Measurements from ENCODE around the gene RNF214.

RNF214 gene

DNA sequence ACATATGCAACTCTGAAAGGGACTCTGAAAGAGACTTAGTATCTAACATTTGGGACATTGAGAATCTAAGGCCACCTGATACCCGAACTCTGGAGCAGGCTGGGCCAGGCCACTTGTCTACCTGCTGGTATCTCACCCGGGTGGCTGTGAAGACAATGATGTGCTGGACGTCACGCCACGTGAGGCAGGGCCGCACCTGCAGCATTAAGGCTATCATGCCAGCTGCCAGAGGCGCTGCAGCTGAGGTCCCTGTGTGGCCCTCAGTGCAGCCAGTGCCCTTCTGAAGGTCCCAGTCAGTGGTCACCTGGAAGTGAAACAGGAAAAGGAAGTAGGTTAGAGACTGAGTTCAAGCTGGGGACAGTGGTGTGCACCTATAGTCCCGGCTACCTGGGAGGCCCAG lies 13.0 kb upstream of the RNF214 start:
- DNase-seq (no peak), ATAC-seq (no peak)
- Mint-ChIP-seq H3K4me1 (no peaks in the 10 kb centered on the region), H3K27ac (no peak overlapping the region), H3K4me3 (no peak overlapping the region), H3K27me3 (no peaks in the 10 kb centered on the region), H3K9me3 (no peaks in the 10 kb centered on the region)

GRCh38 chr11:117219995-117220394 lies 12.5 kb upstream of the RNF214 start:
- no peak overlapping the region for H3K27ac Mint-ChIP-seq
- H3K27me3 Mint-ChIP-seq = no peaks in the 10 kb centered on the region
- no peak overlapping the region for H3K4me3 Mint-ChIP-seq
- H3K4me1 Mint-ChIP-seq = no peaks in the 10 kb centered on the region
- no peak for DNase-seq
- no peak for ATAC-seq
- H3K9me3 Mint-ChIP-seq = no peaks in the 10 kb centered on the region

DNA sequence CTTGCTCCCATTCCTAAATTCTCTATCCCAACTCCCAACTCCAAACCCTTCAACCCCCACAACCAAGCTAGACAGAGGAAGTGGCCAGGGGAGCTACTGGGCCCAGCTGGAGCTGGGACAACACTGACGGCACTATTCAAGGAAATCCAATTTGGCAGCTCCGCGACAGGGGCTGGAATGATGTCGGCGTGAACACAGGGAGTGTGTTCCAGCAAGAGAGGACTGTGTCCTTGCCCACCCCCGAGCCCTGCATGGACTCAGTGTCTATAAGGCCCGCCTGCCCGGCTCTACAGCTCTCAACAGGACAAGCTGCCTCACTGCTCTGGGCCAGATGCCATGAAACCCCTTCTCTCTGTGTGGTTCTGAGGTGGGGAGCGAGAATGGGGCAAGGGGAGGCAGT lies 11.9 kb upstream of the RNF214 start:
- H3K9me3 Mint-ChIP-seq = no peaks in the 10 kb centered on the region
- no peak overlapping the region for H3K4me3 Mint-ChIP-seq
- no peak overlapping the region for H3K27ac Mint-ChIP-seq
- ATAC-seq (no peak), DNase-seq (no peak)
- H3K27me3 Mint-ChIP-seq = no peaks in the 10 kb centered on the region
- H3K4me1 Mint-ChIP-seq = no peaks in the 10 kb centered on the region

- no peak for DNase-seq
- Mint-ChIP-seq H3K27ac (peak overlapping the region in 1 of 2 donors; percentile 72), H3K9me3 (no peaks in the 10 kb centered on the region), H3K4me1 (no peaks in the 10 kb centered on the region), H3K4me3 (no peak overlapping the region), H3K27me3 (no peaks in the 10 kb centered on the region)
- no peak for ATAC-seq
Measured at GRCh38 chr11:117220999-117221774, 11.3 kb upstream of the RNF214 start.

DNA sequence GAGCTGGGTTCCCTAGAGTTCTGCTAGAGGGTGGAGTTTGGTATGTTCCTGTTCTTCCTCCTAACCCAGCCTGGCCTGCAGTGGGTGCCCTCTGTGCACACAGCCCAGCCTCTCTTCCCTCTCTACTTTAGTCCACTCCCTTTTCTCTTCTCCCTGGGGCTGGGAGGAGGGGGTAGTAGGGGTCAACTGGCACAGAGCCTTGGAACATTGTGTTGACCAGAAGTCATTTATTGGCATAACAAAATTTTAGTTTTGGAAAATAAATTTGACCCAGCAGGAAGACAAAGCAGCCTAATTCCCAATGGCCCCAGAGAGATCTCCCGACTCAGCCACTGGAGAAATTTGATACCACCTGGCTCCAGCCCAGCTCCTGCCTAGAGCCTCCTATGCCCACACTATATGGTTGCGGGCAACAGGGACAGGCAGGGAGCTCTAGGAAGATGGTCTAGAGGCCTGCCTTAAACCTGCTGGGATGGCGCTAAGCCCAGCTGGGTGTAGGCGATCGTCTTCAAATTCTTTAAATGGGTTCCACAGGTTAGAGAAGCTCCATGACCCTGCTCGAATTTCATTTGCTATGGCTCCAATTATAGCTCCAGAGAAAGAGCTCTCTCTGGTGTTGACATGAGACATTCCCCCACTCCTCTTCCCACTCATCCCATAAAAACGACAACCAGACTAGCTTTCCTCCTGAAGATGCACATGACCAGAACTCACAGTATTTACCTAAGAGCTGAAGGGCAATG lies 10.5 kb upstream of the RNF214 start:
- DNase-seq (no peak), ATAC-seq (no peak)
- Mint-ChIP-seq H3K27me3 (no peaks in the 10 kb centered on the region), H3K4me3 (no peak overlapping the region), H3K27ac (peak overlapping the region in 1 of 2 donors; percentile 72), H3K9me3 (no peaks in the 10 kb centered on the region), H3K4me1 (peaks cover 7% of the 10 kb centered on the region)

DNA sequence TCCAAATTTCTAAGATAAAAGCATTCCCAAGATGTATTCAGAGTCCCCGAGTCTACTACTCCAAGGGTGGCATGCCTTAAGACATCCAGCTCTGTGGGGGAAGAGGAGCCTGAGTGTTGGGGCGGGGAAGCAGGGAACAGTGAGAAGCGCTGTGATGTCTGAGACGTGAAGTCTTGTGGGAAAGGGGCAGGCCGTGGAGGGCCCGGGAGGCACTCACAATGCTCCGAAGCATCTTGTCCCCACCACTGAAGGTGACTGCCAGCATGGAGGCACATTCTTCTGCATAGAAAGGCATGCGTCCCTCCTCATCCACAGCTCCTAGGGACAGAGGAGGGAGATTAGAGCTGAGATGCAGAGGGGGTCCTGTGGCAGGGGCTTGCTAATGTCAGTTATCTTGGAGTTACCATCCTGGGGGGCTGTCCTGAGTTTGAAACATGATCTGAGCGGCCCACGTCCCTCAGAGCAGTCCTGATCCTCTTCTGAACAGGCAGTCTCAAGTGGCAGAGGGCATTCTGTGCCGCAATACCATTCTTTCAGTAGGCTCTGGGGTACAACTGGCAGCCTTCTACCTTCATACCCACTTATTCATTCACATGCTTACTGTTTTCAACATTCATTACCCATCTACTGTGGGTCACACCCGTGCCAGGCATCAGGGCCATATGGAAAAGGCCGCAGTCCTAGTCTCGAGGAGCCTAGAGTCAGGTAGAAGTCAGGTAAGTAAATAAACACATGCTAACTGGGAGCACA lies 9.3 kb upstream of the RNF214 start:
- Mint-ChIP-seq H3K4me3 (no peak overlapping the region), H3K9me3 (no peaks in the 10 kb centered on the region), H3K27ac (no peak overlapping the region), H3K27me3 (no peaks in the 10 kb centered on the region), H3K4me1 (peaks cover 17% of the 10 kb centered on the region)
- ATAC-seq (no peak), DNase-seq (no peak)

- peaks cover 26% of the 10 kb centered on the region for H3K4me1 Mint-ChIP-seq
- no peaks in the 10 kb centered on the region for H3K27me3 Mint-ChIP-seq
- H3K4me3 Mint-ChIP-seq = no peak overlapping the region
- ATAC-seq = no peak
- H3K9me3 Mint-ChIP-seq = no peaks in the 10 kb centered on the region
- H3K27ac Mint-ChIP-seq = peak overlapping the region in 1 of 2 donors; percentile 15
- no peak for DNase-seq
Measured at GRCh38 chr11:117223741-117224689, 8.5 kb upstream of the RNF214 start.

DNA sequence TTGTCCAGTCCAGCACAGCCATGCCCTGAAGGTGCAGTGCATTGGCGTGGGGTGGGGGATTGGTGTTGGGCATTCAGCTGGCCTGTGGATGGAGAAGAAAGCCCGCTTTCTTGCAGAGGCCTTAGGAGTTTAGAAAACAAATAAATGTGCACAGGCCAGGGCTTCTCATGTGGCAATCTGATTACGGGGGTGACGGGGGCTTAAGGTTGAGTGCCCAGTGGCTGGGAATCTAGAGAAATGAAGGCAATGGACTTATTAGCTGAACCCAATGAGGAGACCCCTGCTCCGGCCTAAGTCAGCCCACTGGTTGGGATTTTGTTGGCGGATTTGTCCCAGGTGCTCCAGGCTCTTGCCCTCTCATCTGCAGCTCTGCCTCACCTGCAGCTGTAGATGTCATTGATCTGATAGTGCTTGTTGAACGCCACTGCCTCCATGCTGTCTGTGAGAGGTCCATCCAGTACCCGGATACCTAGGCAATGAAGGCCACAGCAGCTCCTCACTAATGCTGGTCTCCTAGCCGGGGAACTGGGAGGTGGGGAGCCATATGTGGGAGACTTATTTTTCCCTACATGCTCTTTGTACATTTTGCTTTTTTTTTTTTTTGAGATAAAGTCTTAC lies 6.8 kb upstream of the RNF214 start:
- Mint-ChIP-seq H3K4me3 (no peak overlapping the region), H3K27ac (no peak overlapping the region), H3K27me3 (no peaks in the 10 kb centered on the region), H3K9me3 (no peaks in the 10 kb centered on the region), H3K4me1 (peaks cover 40% of the 10 kb centered on the region)
- DNase-seq (no peak), ATAC-seq (no peak)

GRCh38 chr11:117226388-117227385 lies 5.8 kb upstream of the RNF214 start:
- H3K27me3 Mint-ChIP-seq = no peaks in the 10 kb centered on the region
- peak; percentile 54 for ATAC-seq
- H3K4me3 Mint-ChIP-seq = no peak overlapping the region
- H3K4me1 Mint-ChIP-seq = peaks cover 45% of the 10 kb centered on the region
- DNase-seq = peak; percentile 40 to 42
- peak overlapping the region in 1 of 2 donors; percentile 25 for H3K27ac Mint-ChIP-seq
- H3K9me3 Mint-ChIP-seq = no peaks in the 10 kb centered on the region

DNA sequence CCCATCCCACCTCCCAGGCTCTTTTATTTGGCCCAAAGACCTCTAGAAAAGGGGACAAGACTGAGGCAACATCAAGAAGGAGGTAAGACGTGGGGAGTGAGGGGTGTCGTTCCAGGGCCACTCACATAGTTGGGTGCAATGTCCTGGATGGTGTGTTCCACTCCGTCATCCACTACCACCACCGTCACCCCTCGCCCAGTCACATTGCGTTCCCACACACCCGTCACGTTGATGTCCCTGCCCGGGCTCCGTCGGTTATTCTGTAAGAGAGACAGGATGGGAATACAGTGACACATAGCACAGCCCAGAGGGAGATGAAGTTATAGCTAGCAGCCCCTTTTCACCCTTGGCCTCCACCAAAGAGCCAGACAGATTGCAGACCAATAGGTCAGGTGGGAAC lies 4.4 kb upstream of the RNF214 start:
- H3K4me3 Mint-ChIP-seq = peak overlapping the region in 1 of 2 donors; percentile 18
- ATAC-seq = no peak
- peaks cover 45% of the 10 kb centered on the region for H3K4me1 Mint-ChIP-seq
- H3K27me3 Mint-ChIP-seq = no peaks in the 10 kb centered on the region
- no peaks in the 10 kb centered on the region for H3K9me3 Mint-ChIP-seq
- DNase-seq = no peak
- peak overlapping the region; percentile 70 to 79 for H3K27ac Mint-ChIP-seq

DNA sequence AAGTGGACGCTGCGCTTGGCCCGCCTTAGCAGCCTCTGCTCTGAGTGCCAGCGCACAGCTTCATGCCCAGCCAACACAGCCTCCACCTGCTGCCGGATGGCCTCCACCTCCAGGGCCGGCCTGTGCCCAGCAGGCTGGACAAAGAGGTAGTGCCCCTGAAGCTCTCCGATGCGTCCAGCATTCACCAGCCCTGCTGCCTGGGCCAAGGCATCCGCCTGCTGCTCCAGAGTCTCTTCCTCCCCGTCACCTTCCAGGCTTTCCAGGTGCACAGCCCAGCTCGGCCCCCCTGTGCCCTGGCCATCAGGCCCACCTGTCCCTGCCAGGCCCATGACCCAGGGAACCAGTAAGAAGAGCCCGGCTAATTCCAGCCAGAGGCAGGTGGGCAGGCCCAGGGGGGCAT lies 3.1 kb upstream of the RNF214 start:
- DNase-seq = no peak
- peak overlapping the region; percentile 94 to 100 for H3K4me3 Mint-ChIP-seq
- no peaks in the 10 kb centered on the region for H3K27me3 Mint-ChIP-seq
- H3K9me3 Mint-ChIP-seq = no peaks in the 10 kb centered on the region
- peak overlapping the region; percentile 98 for H3K27ac Mint-ChIP-seq
- ATAC-seq = no peak
- H3K4me1 Mint-ChIP-seq = peaks cover 58% of the 10 kb centered on the region

- Mint-ChIP-seq H3K4me1 (peaks cover 58% of the 10 kb centered on the region), H3K27me3 (no peaks in the 10 kb centered on the region), H3K9me3 (no peaks in the 10 kb centered on the region), H3K27ac (peak overlapping the region; percentile 98), H3K4me3 (peak overlapping the region; percentile 94 to 100)
- ATAC-seq (peak; percentile 15), DNase-seq (no peak)
Measured at GRCh38 chr11:117229931-117230285, 2.6 kb upstream of the RNF214 start.

- peak; percentile 75 for ATAC-seq
- H3K4me3 Mint-ChIP-seq = peak overlapping the region; percentile 94 to 100
- peaks cover 58% of the 10 kb centered on the region for H3K4me1 Mint-ChIP-seq
- no peaks in the 10 kb centered on the region for H3K27me3 Mint-ChIP-seq
- peak; percentile 60 to 73 for DNase-seq
- H3K9me3 Mint-ChIP-seq = no peaks in the 10 kb centered on the region
- peak overlapping the region; percentile 98 for H3K27ac Mint-ChIP-seq
Measured at GRCh38 chr11:117230286-117230961, 2.0 kb upstream of the RNF214 start.

Data from stimulated activated naive CD8-positive, alpha-beta T cell treated with anti-CD3 and anti-CD28 coated beads, Interleukin-15, amount 100 ng/mL, for 72 hours (primary cell).